HG03060 (cell line): ENCODE data around the gene LRRC30.

Source experiments
- ATAC-seq: cut with Tn5 transposase; IDR thresholded peaks from one replicate; pipeline ENCODE4 v1.9.1; 2021; ENCODE audit warnings: low read depth, moderate number of reproducible peaks; ENCODE audit not compliant: unreplicated experiment

Gene LRRC30

GRCh38 chr18:7236933-7237332, 6.0 kb downstream of the LRRC30 start:
- no peak for ATAC-seq

GRCh38 chr18:7237673-7238272, 6.9 kb downstream of the LRRC30 start:
- no peak for ATAC-seq

GRCh38 chr18:7242926-7243325, 12.0 kb downstream of the LRRC30 start:
- ATAC-seq, result no peak

- ATAC-seq, result no peak
Observed at GRCh38 chr18:7248877-7249276, 18.0 kb downstream of the LRRC30 start.

GRCh38 chr18:7254163-7254562, 23.3 kb downstream of the LRRC30 start:
- ATAC-seq, result no peak

GRCh38 chr18:7255054-7255453, 24.2 kb downstream of the LRRC30 start:
- no peak for ATAC-seq

GRCh38 chr18:7255643-7256042, 24.8 kb downstream of the LRRC30 start:
- no peak for ATAC-seq

GRCh38 chr18:7256618-7257425, 25.9 kb downstream of the LRRC30 start:
- no peak for ATAC-seq

- ATAC-seq, result no peak
Observed at GRCh38 chr18:7257426-7257740, 26.5 kb downstream of the LRRC30 start.

GRCh38 chr18:7259475-7259874, 28.6 kb downstream of the LRRC30 start:
- no peak for ATAC-seq

- no peak for ATAC-seq
Observed at GRCh38 chr18:7261199-7261598, 30.3 kb downstream of the LRRC30 start.

GRCh38 chr18:7267973-7268372, 37.1 kb downstream of the LRRC30 start:
- no peak for ATAC-seq

- no peak for ATAC-seq
Observed at GRCh38 chr18:7269942-7270341, 39.1 kb downstream of the LRRC30 start.

- no peak for ATAC-seq
Observed at GRCh38 chr18:7272311-7273049, 41.6 kb downstream of the LRRC30 start.

GRCh38 chr18:7273301-7273921, 42.5 kb downstream of the LRRC30 start:
- no peak for ATAC-seq

GRCh38 chr18:7281579-7281978, 50.7 kb downstream of the LRRC30 start:
- ATAC-seq, result no peak
